AG10803 (cell line): Measurements from ENCODE around the gene RITA1.
"Not testable (repeated sequence)": the region's sequence is repeated elsewhere in the genome, so short reads cannot be mapped to it uniquely, and the experiment has no call there.

Source experiments
- DNase-seq: peaks from one replicate; pipeline ENCODE4 v3.0.0; 2010; ENCODE audit warnings: low read depth
- H3K4me3 ChIP-seq: 2 replicates; pipeline ENCODE4 v1.5.1; 2011; ENCODE audit warnings: mild to moderate bottlenecking, low read length, control low read depth
- TF ChIP-seq, protein P1 (sequence below): conservative IDR thresholded peaks from 2 replicates; pipeline ENCODE4 v1.5.1; 2011; ENCODE audit warnings: mild to moderate bottlenecking, low read length, control low read depth, inconsistent platforms

Gene RITA1, protein sequence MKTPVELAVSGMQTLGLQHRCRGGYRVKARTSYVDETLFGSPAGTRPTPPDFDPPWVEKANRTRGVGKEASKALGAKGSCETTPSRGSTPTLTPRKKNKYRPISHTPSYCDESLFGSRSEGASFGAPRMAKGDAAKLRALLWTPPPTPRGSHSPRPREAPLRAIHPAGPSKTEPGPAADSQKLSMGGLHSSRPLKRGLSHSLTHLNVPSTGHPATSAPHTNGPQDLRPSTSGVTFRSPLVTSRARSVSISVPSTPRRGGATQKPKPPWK

GRCh38 chr12:113185180-113186032, at the start of gene RITA1, which contains the start of gene DDX54:
Gene RITA1 (plus strand): TSS chr12:113185721. CDS start chr12:113186747, 1,026 bp downstream.
Gene DDX54 (minus strand): TSS chr12:113185478. CDS start chr12:113185451, 27 bp downstream.
- TF ChIP-seq, protein P1, sequence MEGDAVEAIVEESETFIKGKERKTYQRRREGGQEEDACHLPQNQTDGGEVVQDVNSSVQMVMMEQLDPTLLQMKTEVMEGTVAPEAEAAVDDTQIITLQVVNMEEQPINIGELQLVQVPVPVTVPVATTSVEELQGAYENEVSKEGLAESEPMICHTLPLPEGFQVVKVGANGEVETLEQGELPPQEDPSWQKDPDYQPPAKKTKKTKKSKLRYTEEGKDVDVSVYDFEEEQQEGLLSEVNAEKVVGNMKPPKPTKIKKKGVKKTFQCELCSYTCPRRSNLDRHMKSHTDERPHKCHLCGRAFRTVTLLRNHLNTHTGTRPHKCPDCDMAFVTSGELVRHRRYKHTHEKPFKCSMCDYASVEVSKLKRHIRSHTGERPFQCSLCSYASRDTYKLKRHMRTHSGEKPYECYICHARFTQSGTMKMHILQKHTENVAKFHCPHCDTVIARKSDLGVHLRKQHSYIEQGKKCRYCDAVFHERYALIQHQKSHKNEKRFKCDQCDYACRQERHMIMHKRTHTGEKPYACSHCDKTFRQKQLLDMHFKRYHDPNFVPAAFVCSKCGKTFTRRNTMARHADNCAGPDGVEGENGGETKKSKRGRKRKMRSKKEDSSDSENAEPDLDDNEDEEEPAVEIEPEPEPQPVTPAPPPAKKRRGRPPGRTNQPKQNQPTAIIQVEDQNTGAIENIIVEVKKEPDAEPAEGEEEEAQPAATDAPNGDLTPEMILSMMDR = no peak
- H3K4me3 ChIP-seq = peak within 1 kb of the TSS; percentile 86
- peak; percentile 70 for DNase-seq

DNA sequence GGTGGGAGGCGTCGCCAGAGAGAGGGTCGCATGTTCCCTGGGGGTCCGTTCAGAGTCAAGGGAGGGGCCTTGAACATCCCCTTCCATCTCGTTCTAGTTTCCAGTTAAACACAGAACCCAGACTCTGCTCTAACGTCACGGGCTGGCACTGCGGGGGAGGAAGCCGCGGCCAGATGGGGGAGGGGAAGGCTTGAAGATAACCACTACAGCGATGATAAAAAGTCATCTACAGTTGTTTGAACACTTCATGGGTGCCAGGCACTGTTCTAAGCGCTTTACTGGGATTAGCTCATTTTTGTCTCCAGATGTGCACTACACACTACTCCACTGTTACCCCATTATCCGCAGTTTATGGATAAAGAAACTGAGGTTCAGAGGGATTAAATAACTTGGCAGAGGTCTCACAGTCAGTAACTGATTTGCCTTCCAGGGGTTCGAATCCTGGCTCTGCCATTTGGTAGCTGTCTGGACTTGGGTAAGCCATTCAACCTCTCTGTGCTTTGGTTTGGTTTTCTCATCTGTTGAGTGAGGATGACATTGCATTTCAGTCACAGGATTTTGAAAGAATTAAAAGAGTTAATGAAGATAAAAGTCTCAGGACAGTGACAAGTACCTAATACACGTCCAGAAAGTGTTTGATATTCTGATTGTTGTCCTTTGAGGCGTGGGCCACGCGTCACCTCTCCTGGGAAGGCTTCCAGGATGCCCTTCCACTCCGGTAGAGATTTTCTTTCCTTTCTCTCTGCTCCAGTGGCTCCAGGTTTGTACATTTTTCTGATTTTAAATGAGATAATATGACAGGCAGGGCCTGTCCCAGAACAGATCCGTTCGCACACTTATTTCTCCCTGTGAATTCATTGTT, 49.2 kb upstream of the RITA1 start:
- no peak overlapping the region for H3K4me3 ChIP-seq
- DNase-seq = no peak
- TF ChIP-seq, protein P1 = no peak

GRCh38 chr12:113136990-113137511, 48.5 kb upstream of the RITA1 start:
- DNase-seq = no peak
- TF ChIP-seq, protein P1 = no peak
- H3K4me3 ChIP-seq = no peak overlapping the region

DNA sequence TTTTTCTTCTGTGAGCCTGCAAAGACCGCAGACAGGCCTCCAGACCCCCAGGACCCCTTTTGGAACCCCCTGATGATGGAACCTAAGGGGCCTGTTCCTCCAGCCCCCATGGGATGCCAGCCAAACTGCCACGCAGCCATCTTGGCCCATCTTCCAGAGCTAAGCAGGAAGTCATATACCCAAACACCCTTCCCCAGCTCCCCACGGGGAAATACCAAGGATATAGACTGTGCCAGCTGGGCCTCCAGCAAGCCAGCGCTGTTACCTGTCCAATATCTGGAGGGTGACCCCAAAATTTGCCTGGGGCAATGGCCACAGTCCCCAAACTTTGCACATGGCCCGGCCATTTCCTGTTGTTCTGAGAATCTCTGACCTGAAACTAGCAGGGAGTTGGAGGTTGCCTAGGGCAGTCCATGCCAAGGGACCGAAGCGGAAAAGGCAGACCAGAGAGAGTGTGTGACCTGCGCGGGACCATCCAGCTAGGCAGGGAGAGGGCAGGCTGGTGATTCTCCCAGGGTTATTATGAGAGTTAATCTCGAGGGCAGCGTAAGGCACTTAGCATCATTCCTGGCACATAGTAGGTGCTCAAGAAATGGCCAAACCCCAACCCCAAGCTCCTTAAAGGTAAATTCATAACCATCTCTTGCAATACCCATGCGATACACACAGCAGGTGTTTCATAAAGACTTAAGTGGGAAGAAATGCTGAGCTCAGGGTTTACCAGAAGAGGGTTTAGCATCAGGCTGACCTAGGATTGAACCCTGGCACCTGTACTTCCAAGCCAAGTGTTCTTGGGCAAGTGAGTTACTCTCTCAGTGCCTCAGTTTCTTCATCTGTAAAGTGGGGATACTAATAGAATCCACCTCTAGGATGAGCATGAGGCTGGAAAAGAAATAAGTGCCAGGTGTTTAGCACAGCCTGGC, 47.4 kb upstream of the RITA1 start:
- H3K4me3 ChIP-seq = no peak overlapping the region
- no peak for DNase-seq
- TF ChIP-seq, protein P1 = no peak

- H3K4me3 ChIP-seq = no peak overlapping the region
- DNase-seq = no peak
- TF ChIP-seq, protein P1 = no peak
Measured at GRCh38 chr12:113138826-113139225, 46.7 kb upstream of the RITA1 start.

DNA sequence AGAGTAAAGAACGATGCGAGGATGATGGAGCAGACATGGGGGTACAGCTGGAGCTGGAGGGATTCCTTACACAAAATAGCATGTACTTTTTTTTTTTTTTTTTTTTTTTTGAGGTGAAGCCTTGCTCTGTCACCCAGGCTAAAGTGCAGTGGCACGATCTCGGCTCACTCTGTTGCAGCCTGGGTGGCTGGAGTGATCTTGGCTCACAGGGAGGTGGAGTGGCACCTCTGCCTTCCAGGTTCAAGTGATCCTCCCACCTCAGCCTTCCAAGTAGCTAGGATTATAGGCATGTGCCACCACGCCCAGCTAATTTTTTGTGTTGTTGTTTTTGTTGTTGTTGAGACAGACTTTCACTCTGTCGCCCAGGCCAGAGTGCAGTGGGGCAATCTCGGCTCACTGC, 44.8 kb upstream of the RITA1 start:
- H3K4me3 ChIP-seq = no peak overlapping the region
- no peak for DNase-seq
- TF ChIP-seq, protein P1 = no peak

DNA sequence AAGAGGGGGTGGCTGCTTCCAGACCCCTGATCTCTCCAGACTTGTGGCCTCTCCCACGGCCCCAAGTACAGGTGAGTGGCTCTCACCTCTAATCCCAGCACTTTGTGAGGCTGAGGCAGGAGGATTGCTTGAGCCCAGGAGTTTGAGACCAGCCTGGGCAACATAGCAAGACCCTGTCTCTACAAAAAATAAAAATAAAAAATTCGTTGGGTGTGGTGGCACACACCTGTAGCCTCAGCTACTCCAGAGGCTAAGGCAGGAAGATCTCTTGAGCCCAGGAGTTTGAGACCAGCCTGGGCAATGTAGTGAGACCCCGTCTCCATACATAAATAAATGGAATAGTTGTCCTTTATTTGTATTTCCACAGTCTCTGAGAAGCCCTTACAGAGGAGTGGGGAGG, 43.8 kb upstream of the RITA1 start:
- not testable (repeated sequence) for H3K4me3 ChIP-seq, DNase-seq
